IMR-90 (cell line): ENCODE measurements around the gene SYNE2.

ENCODE experiments used
- CEBPB ChIP-seq: IDR thresholded peaks from 2 replicates; pipeline ENCODE4 v1.6.1; 2012; ENCODE audit warnings: low read depth, low read length, improper control_type of control experiment
- CHD1 ChIP-seq: IDR thresholded peaks from 2 replicates; pipeline ENCODE4 v1.6.1; 2012; ENCODE audit warnings: low read depth, low read length, improper control_type of control experiment
- FOS ChIP-seq: fragments of 150-350 bp; IDR thresholded peaks from 2 replicates; pipeline ENCODE4 v1.6.1; 2016; ENCODE audit warnings: low read depth, low read length
- MAFK ChIP-seq: IDR thresholded peaks from 2 replicates; pipeline ENCODE4 v1.6.1; 2012; ENCODE audit warnings: low read depth, low read length, improper control_type of control experiment
- MAZ ChIP-seq: IDR thresholded peaks from 2 replicates; pipeline ENCODE4 v1.6.1; 2012; ENCODE audit warnings: low read depth, mild to moderate bottlenecking, low read length, improper control_type of control experiment, moderate library complexity, borderline replicate concordance
- MXI1 ChIP-seq: IDR thresholded peaks from 2 replicates; pipeline ENCODE4 v1.6.1; 2012; ENCODE audit warnings: low read depth, mild to moderate bottlenecking, low read length, moderate library complexity, borderline replicate concordance
- POLR2A ChIP-seq: IDR thresholded peaks from 2 replicates; pipeline ENCODE4 v1.6.1; 2012; ENCODE audit warnings: mild to moderate bottlenecking, low read depth, low read length
- RAD21 ChIP-seq: IDR thresholded peaks from 2 replicates; pipeline ENCODE4 v1.6.1; 2012; ENCODE audit warnings: low read length, improper control_type of control experiment
- RCOR1 ChIP-seq: IDR thresholded peaks from 2 replicates; pipeline ENCODE4 v1.6.1; 2012; ENCODE audit warnings: mild to moderate bottlenecking, low read length, improper control_type of control experiment; ENCODE audit not compliant: insufficient replicate concordance
- RFX5 ChIP-seq: IDR thresholded peaks from 2 replicates; pipeline ENCODE4 v1.8.0; 2012; ENCODE audit warnings: low read depth, mild to moderate bottlenecking, low read length, moderate library complexity
- SMC3 ChIP-seq: fragments of 150-350 bp; IDR thresholded peaks from 2 replicates; pipeline ENCODE4 v1.6.1; 2016; ENCODE audit warnings: low read depth, mild to moderate bottlenecking, antibody characterized with exemption, low read length, moderate library complexity
- TF ChIP-seq, protein P1 (sequence below): conservative IDR thresholded peaks from 2 replicates; pipeline ENCODE4 v1.5.1; 2012; ENCODE audit warnings: mild to moderate bottlenecking, low read depth, low read length, improper control_type of control experiment
- TF ChIP-seq, protein P2 (sequence below): fragments of 150-350 bp; IDR thresholded peaks from 2 replicates; pipeline ENCODE4 v1.6.1; 2017; ENCODE audit warnings: mild to moderate bottlenecking, antibody characterized with exemption, low read length, low read depth

DNA sequence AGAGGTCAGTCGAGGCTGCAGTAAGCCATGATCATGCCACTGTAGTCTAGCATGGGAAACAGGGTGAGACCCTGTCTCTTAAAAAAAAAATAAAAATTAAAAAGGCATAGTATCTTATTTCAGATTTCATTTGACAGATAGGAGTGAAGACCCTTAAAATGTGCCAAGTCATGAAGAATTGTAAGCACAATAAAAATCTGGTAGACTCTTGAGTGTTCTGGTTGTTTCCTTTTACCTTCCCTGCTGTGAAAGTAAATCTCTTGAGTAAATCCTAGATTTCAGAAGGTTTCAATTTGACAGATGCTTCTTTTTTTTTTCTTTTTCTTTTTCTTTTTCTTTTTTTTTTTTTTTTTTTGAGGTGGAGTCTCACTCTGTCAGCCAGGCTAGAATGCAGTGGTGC lies 332.4 kb downstream of the SYNE2 start:
- TF ChIP-seq, protein P1, sequence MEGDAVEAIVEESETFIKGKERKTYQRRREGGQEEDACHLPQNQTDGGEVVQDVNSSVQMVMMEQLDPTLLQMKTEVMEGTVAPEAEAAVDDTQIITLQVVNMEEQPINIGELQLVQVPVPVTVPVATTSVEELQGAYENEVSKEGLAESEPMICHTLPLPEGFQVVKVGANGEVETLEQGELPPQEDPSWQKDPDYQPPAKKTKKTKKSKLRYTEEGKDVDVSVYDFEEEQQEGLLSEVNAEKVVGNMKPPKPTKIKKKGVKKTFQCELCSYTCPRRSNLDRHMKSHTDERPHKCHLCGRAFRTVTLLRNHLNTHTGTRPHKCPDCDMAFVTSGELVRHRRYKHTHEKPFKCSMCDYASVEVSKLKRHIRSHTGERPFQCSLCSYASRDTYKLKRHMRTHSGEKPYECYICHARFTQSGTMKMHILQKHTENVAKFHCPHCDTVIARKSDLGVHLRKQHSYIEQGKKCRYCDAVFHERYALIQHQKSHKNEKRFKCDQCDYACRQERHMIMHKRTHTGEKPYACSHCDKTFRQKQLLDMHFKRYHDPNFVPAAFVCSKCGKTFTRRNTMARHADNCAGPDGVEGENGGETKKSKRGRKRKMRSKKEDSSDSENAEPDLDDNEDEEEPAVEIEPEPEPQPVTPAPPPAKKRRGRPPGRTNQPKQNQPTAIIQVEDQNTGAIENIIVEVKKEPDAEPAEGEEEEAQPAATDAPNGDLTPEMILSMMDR = no peak
- TF ChIP-seq RCOR1 = no peak
- no peak for TF ChIP-seq SMC3
- TF ChIP-seq POLR2A = no peak
- TF ChIP-seq, protein P2, sequence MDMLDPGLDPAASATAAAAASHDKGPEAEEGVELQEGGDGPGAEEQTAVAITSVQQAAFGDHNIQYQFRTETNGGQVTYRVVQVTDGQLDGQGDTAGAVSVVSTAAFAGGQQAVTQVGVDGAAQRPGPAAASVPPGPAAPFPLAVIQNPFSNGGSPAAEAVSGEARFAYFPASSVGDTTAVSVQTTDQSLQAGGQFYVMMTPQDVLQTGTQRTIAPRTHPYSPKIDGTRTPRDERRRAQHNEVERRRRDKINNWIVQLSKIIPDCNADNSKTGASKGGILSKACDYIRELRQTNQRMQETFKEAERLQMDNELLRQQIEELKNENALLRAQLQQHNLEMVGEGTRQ = no peak
- TF ChIP-seq MAFK = no peak
- no peak for TF ChIP-seq CHD1
- no peak for TF ChIP-seq RAD21
- no peak for TF ChIP-seq FOS
- no peak for TF ChIP-seq RFX5
- TF ChIP-seq CEBPB = no peak
- no peak for TF ChIP-seq MAZ
- no peak for TF ChIP-seq MXI1
